H1 (cell line): ENCODE measurements around the gene POLA1. TPM values are rescaled to one million over a fixed set of nuclear protein-coding genes. Genes with fewer than 3 reads are reported as not detected.

ENCODE experiments used
- CTCF ChIA-PET: fragments of 300-600 bp; sonication (Branson Sonifier 250); formaldehyde crosslinking; loops from one replicate; lab custom pipeline; 2021; ENCODE audit not compliant: partially characterized antibody; lab: Charles Lee
- POLR2A ChIA-PET: fragments of 300-600 bp; sonication (Branson Sonifier 250); formaldehyde crosslinking; loops from one replicate; lab custom pipeline; 2021; ENCODE audit warnings: inconsistent platforms; ENCODE audit not compliant: partially characterized antibody; lab: Charles Lee
- DNase-seq, 2 experiments: peaks; one replicate each; pipeline versions ENCODE4 v3.0.0 to v3.0.0-alpha.2; 2010 to 2022; ENCODE audit warnings: low spot score in 2 of 2, low read depth in 1 of 2, mixed read lengths in 1 of 2
- FAIRE-seq: peaks from 2 replicates; lab custom pipeline; 2011; peaks lifted over from hg19 to GRCh38; lab: Jason Lieb, UNC
- H2AFZ ChIP-seq: 2 replicates; pipeline ENCODE4 v1.8.1; 2012; ENCODE audit warnings: low read length, inconsistent platforms
- H2AK5ac ChIP-seq: 2 replicates; pipeline ENCODE4 v1.6.1; 2013; ENCODE audit warnings: low read depth, low read length
- H2BK120ac ChIP-seq: replicated peaks from 2 replicates; pipeline ENCODE3; 2013; ENCODE audit warnings: low read depth, low read length, inconsistent platforms
- H2BK12ac ChIP-seq: 2 replicates; pipeline ENCODE4 v1.6.1; 2013; ENCODE audit warnings: low read depth, low read length
- H2BK15ac ChIP-seq: 2 replicates; pipeline ENCODE4 v1.6.1; 2013; ENCODE audit warnings: low read length
- H2BK20ac ChIP-seq: 2 replicates; pipeline ENCODE4 v1.6.1; 2013; ENCODE audit warnings: low read length
- H2BK5ac ChIP-seq: 2 replicates; pipeline ENCODE4 v1.6.1; 2013; ENCODE audit warnings: low read depth, low read length
- H3K14ac ChIP-seq: 2 replicates; pipeline ENCODE4 v1.6.1; 2013; ENCODE audit warnings: inconsistent platforms; ENCODE audit not compliant: insufficient read length
- H3K18ac ChIP-seq: 2 replicates; pipeline ENCODE4 v1.6.1; 2013; ENCODE audit warnings: low read length; ENCODE audit errors: extremely low read depth
- H3K23ac ChIP-seq: 2 replicates; pipeline ENCODE4 v1.6.1; 2013; ENCODE audit warnings: inconsistent platforms; ENCODE audit not compliant: insufficient read length
- H3K23me2 ChIP-seq: 2 replicates; pipeline ENCODE4 v1.6.1; 2013; ENCODE audit warnings: low read depth, low read length
- H3K27ac ChIP-seq: 2 replicates; pipeline ENCODE4 v1.6.1; 2011; ENCODE audit warnings: low read depth, low read length, inconsistent platforms
- H3K27me3 ChIP-seq, 4 experiments: replicated peaks in 1 of 4; 1 replicate in 1 of 4; 2 replicates in 3 of 4; pipeline versions ENCODE4 v1.6.1 to v1.8.1; 2011 to 2013; ENCODE audit warnings: low read length in 3 of 4, mild to moderate bottlenecking in 3 of 4, inconsistent platforms in 2 of 4, mixed read lengths in 2 of 4, moderate library complexity in 1 of 4; ENCODE audit not compliant: control insufficient read depth in 3 of 4, insufficient read depth in 3 of 4; ENCODE audit errors: extremely low read depth in 1 of 4
- H3K36me3 ChIP-seq, 4 experiments: 2 replicates each; pipeline versions ENCODE4 v1.6.1 to v1.8.1; 2011 to 2013; ENCODE audit warnings: mild to moderate bottlenecking in 4 of 4, low read length in 3 of 4, moderate library complexity in 2 of 4, control low read depth in 1 of 4, inconsistent platforms in 1 of 4; ENCODE audit not compliant: insufficient read depth in 4 of 4, control insufficient read depth in 2 of 4
- H3K4ac ChIP-seq: replicated peaks from 2 replicates; pipeline ENCODE3; 2013; ENCODE audit warnings: low read length, low read depth, mixed read lengths, inconsistent platforms; ENCODE audit not compliant: insufficient read length
- H3K4me1 ChIP-seq, 4 experiments: replicated peaks in 1 of 4; 1 replicate in 1 of 4; 2 replicates in 3 of 4; pipeline versions ENCODE4 v1.6.1 to v1.8.1; 2011 to 2013; ENCODE audit warnings: low read length in 3 of 4, inconsistent platforms in 2 of 4, mixed read lengths in 1 of 4; ENCODE audit not compliant: insufficient read depth in 4 of 4, control insufficient read depth in 3 of 4
- H3K4me2 ChIP-seq, 2 experiments: 2 replicates each; pipeline versions ENCODE4 v1.6.1 to v1.8.1; 2011 to 2013; ENCODE audit warnings: low read depth in 2 of 2, low read length in 2 of 2, control low read depth in 1 of 2, inconsistent platforms in 1 of 2, mild to moderate bottlenecking in 1 of 2; ENCODE audit not compliant: insufficient read depth in 1 of 2
- H3K4me3 ChIP-seq, 4 experiments: fragments of 200-600, 300-600 bp in 1 of 4; sonication (generic), shearing (Covaris generic), sonication (Bioruptor Twin) in 1 of 4; 2 replicates each; pipeline versions ENCODE4 v1.5.1 to v1.8.1; 2011 to 2016; ENCODE audit warnings: low read length in 4 of 4, low read depth in 3 of 4, control low read depth in 2 of 4, inconsistent platforms in 2 of 4, mild to moderate bottlenecking in 2 of 4, mixed read lengths in 1 of 4, moderate library complexity in 1 of 4; ENCODE audit not compliant: insufficient read depth in 2 of 4; ENCODE audit errors: extremely low read depth in 1 of 4
- H3K56ac ChIP-seq: replicated peaks from 2 replicates; pipeline ENCODE3; 2013; ENCODE audit warnings: low read depth, mild to moderate bottlenecking, mixed read lengths, low read length, inconsistent platforms; ENCODE audit not compliant: insufficient read length
- H3K79me1 ChIP-seq: 2 replicates; pipeline ENCODE4 v1.6.1; 2013; ENCODE audit warnings: low read depth, low read length, control low read depth
- H3K79me2 ChIP-seq, 2 experiments: 2 replicates each; pipeline versions ENCODE4 v1.6.1 to v1.8.1; 2012 to 2013; ENCODE audit warnings: low read length in 2 of 2, mild to moderate bottlenecking in 2 of 2, inconsistent platforms in 1 of 2; ENCODE audit not compliant: insufficient read depth in 2 of 2, control insufficient read depth in 1 of 2
- H3K9ac ChIP-seq, 4 experiments: replicated peaks in 1 of 4; 1 replicate in 1 of 4; 2 replicates in 3 of 4; pipeline versions ENCODE4 v1.6.1 to v1.8.1; 2011 to 2013; ENCODE audit warnings: low read depth in 3 of 4, low read length in 3 of 4, control low read depth in 2 of 4, mild to moderate bottlenecking in 2 of 4, moderate library complexity in 2 of 4, inconsistent platforms in 1 of 4; ENCODE audit errors: extremely low read depth in 1 of 4
- H3K9me3 ChIP-seq, 2 experiments: 2 replicates each; pipeline versions ENCODE4 v1.6.1 to v1.8.1; 2012 to 2013; ENCODE audit warnings: mild to moderate bottlenecking in 2 of 2, moderate library complexity in 2 of 2, control low read depth in 1 of 2, inconsistent platforms in 1 of 2, low read depth in 1 of 2, low read length in 1 of 2, mixed read lengths in 1 of 2; ENCODE audit not compliant: insufficient read depth in 2 of 2
- H4K20me1 ChIP-seq, 2 experiments: replicated peaks in 1 of 2; 2 replicates each; pipeline versions ENCODE3 to v1.8.1; 2011 to 2013; ENCODE audit warnings: inconsistent platforms in 2 of 2, low read length in 2 of 2, mild to moderate bottlenecking in 1 of 2; ENCODE audit not compliant: insufficient read depth in 2 of 2, control insufficient read depth in 1 of 2
- H4K5ac ChIP-seq: 2 replicates; pipeline ENCODE4 v1.6.1; 2013; ENCODE audit warnings: low read length, low read depth, mixed read lengths, inconsistent platforms; ENCODE audit not compliant: insufficient read length
- H4K8ac ChIP-seq: 2 replicates; pipeline ENCODE4 v1.8.0; 2013; ENCODE audit warnings: mild to moderate bottlenecking, moderate library complexity, low read length, inconsistent platforms; ENCODE audit not compliant: insufficient read depth; ENCODE audit errors: extremely low read depth
- H4K91ac ChIP-seq: replicated peaks from 2 replicates; pipeline ENCODE3; 2013; ENCODE audit warnings: low read length, mixed read lengths, inconsistent platforms; ENCODE audit not compliant: insufficient read length
- ASH2L ChIP-seq: fragments of 200-600, 300-600 bp; sonication (generic); IDR thresholded peaks from one replicate; pipeline ENCODE4 v1.7.1; 2017; ENCODE audit warnings: low read length
- BCL11A ChIP-seq, 2 experiments: IDR thresholded peaks; one replicate each; pipeline ENCODE4 v1.6.1; 2011; ENCODE audit warnings: low read depth in 2 of 2, low read length in 2 of 2, mild to moderate bottlenecking in 2 of 2
- BRCA1 ChIP-seq: IDR thresholded peaks from 2 replicates; pipeline ENCODE4 v1.6.1; 2012; ENCODE audit warnings: low read depth, low read length, improper control_type of control experiment
- EGR1 ChIP-seq: IDR thresholded peaks from 2 replicates; pipeline ENCODE4 v1.6.1; 2011; ENCODE audit warnings: low read depth, low read length, borderline replicate concordance
- EZH2 ChIP-seq: fragments of 200-600 bp; sonication (generic); IDR thresholded peaks from 2 replicates; pipeline ENCODE4 v1.7.1; 2012; ENCODE audit warnings: low read depth, mild to moderate bottlenecking, moderate library complexity, low read length, inconsistent platforms; ENCODE audit not compliant: severe bottlenecking
- FOSL1 ChIP-seq: IDR thresholded peaks from 2 replicates; pipeline ENCODE4 v1.6.1; 2011; ENCODE audit warnings: mild to moderate bottlenecking, low read depth, low read length, moderate library complexity; ENCODE audit not compliant: insufficient read depth
- JUND ChIP-seq: IDR thresholded peaks from 2 replicates; pipeline ENCODE4 v1.6.1; 2011; ENCODE audit warnings: mild to moderate bottlenecking, improper control_type of control experiment, low read length
- KDM4A ChIP-seq: IDR thresholded peaks from one replicate; pipeline ENCODE4 v1.7.1; 2012; ENCODE audit warnings: low read depth, mild to moderate bottlenecking, moderate library complexity, low read length, inconsistent platforms; ENCODE audit not compliant: severe bottlenecking
- KDM5A ChIP-seq: fragments of 200-600 bp; IDR thresholded peaks from 2 replicates; pipeline ENCODE4 v1.7.1; 2012; ENCODE audit warnings: mild to moderate bottlenecking, low read length, inconsistent platforms, mixed read lengths
- PHF8 ChIP-seq: fragments of 200-600 bp; sonication (generic); conservative IDR thresholded peaks from 2 replicates; pipeline ENCODE4 v1.7.1; 2012; ENCODE audit warnings: low read depth, mild to moderate bottlenecking, inconsistent platforms, low read length, moderate library complexity
- POLR2AphosphoS5 ChIP-seq: IDR thresholded peaks from 2 replicates; pipeline ENCODE4 v1.6.1; 2011; ENCODE audit warnings: low read depth, low read length
- RNF2 ChIP-seq: fragments of 200-900, 300-1000 bp; sonication (generic); IDR thresholded peaks from 2 replicates; pipeline ENCODE4 v1.7.1; 2016; ENCODE audit warnings: borderline replicate concordance, low read depth, mild to moderate bottlenecking, antibody characterized with exemption, low read length; ENCODE audit not compliant: poor library complexity, severe bottlenecking; ENCODE audit errors: missing control alignments
- SP1 ChIP-seq: IDR thresholded peaks from 2 replicates; pipeline ENCODE4 v1.6.1; 2011; ENCODE audit warnings: low read depth, low read length
- TAF7 ChIP-seq: optimal IDR thresholded peaks from 2 replicates; pipeline ENCODE3; 2011; ENCODE audit warnings: low read depth, mild to moderate bottlenecking, inconsistent platforms, low read length, moderate library complexity, borderline replicate concordance
- WGBS, 2 experiments: shearing (Covaris generic) in 1 of 2; methylation state at CpG; one replicate each; pipeline versions ENCODE4 v1.1.6 to v1.1.7; 2013 to 2015; ENCODE audit warnings: low lambda C conversion rate in 2 of 2, mixed read lengths in 2 of 2, inconsistent platforms in 1 of 2, low coverage in 1 of 2, missing lambda C conversion rate in 1 of 2; ENCODE audit not compliant: insufficient replicate concordance in 2 of 2, insufficient coverage in 1 of 2, insufficient read length in 1 of 2; ENCODE audit errors: extremely low coverage in 1 of 2, missing lambda C conversion rate in 1 of 2; 5-methylcytosine and 5-hydroxymethylcytosine counted together
- polyA plus RNA-seq, 7 experiments: library from polyadenylated mRNA; depleted of rRNA in 3 of 7; stranded (reverse) in 5 of 7; unstranded in 2 of 7; fragments of >200 nt in 5 of 7; fragments of 200-250 nt in 2 of 7; gene quantifications; 1 replicate in 5 of 7; 2 replicates in 1 of 7; 4 replicates in 1 of 7; pipeline versions ENCODE4 v1.2.1 to v1.2.3, GENCODE V29; 2011 to 2013; ENCODE audit warnings: missing spikeins in 2 of 7, mixed read lengths in 2 of 7
- total RNA-seq: library from RNA; stranded (reverse); fragmentation: NEBNext Ultra II Directional; extraction: Animal tissue kit (Norgen Biotek cat#: 25700); gene quantifications from 2 replicates; pipeline ENCODE4 v1.2.1, GENCODE V29; 2021
- TF ChIP-seq, protein P1 (sequence below): IDR thresholded peaks from 2 replicates; pipeline ENCODE4 v1.6.1; 2012; ENCODE audit warnings: inconsistent platforms

The POLA1 gene
- total and polyA plus RNA-seq, 2 of the 8 experiments (the other 6 are each of a cell fraction or from before 2014, with no cell fraction given): 5.6 to 34.9 TPM

DNA sequence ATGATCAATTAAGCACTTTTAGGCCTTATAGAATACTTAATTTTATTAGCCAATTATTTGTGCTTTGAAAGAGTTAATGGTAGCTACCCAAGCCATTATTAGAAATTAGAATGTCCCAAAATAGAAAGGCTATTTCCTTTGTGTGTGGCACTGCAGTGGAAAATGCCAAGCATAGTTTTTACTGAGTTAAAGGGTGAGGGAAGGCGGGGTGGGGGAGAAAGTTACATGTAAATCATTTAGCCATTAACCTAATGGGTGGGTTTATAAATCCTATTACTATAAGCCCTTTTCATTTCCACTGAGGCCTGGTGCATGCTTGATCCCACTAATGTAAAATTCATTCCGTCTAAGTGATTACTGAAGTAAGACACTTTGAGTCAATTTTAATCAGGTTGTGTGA is 105.8 kb downstream of the POLA1 start:
- no peak overlapping the region for H2BK12ac ChIP-seq
- peaks cover 0 to 2% of the 10 kb centered on the region in 2 experiments for H4K20me1 ChIP-seq
- H2BK15ac ChIP-seq: no peak overlapping the region
- H3K36me3 ChIP-seq: peaks cover 0 to 4% (median 1%) of the 10 kb centered on the region in 4 experiments; a peak in 2 of 8 replicates
- no peak overlapping the region for H3K56ac ChIP-seq
- H3K27ac ChIP-seq: no peak overlapping the region
- no peak overlapping the region for H2AFZ ChIP-seq
- POLR2A ChIA-PET: interaction anchor here (1.3 kb wide), 1 partner anchor 9 kb away, joined by 4 read pairs; no protein-coding TSS in a partner anchor
- CTCF ChIA-PET: no interaction called here
- H3K79me1 ChIP-seq: no peaks in the 10 kb centered on the region
- no peak overlapping the region for H4K8ac ChIP-seq
- no peak overlapping the region for H4K91ac ChIP-seq
- FAIRE-seq (no peak), DNase-seq (no peak)
- H3K18ac ChIP-seq: no peak overlapping the region
- H3K14ac ChIP-seq: no peak overlapping the region
- no peak overlapping the region for H2BK120ac ChIP-seq
- H3K4me2 ChIP-seq: no peak overlapping the region
- no peak overlapping the region for H2BK20ac ChIP-seq
- H4K5ac ChIP-seq: no peak overlapping the region
- no peaks in the 10 kb centered on the region for H3K9me3 ChIP-seq
- H3K9ac ChIP-seq: no peak overlapping the region
- no peak overlapping the region for H2BK5ac ChIP-seq
- 84% methylated on average over 2 of the region's 2 CpGs; no CpG with 5 or more reads in 1 of the 2 experiments for WGBS, 2 experiments
- no peaks in the 10 kb centered on the region for H3K4me1 ChIP-seq
- no peaks in the 10 kb centered on the region for H3K23me2 ChIP-seq
- H3K4ac ChIP-seq: no peak overlapping the region
- no peaks in the 10 kb centered on the region for H3K27me3 ChIP-seq
- no peak overlapping the region for H3K4me3 ChIP-seq
- H2AK5ac ChIP-seq: no peak overlapping the region
- no peak overlapping the region for H3K23ac ChIP-seq
- no peaks in the 10 kb centered on the region for H3K79me2 ChIP-seq
- no peak for TF ChIP-seq RNF2
- TF ChIP-seq BRCA1: no peak
- TF ChIP-seq POLR2AphosphoS5: no peak
- TF ChIP-seq SP1: no peak
- no peak for TF ChIP-seq JUND
- TF ChIP-seq KDM5A: no peak
- TF ChIP-seq ASH2L: no peak
- no peak for TF ChIP-seq FOSL1
- TF ChIP-seq, protein P1, sequence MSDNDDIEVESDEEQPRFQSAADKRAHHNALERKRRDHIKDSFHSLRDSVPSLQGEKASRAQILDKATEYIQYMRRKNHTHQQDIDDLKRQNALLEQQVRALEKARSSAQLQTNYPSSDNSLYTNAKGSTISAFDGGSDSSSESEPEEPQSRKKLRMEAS: no peak
- no peak for TF ChIP-seq BCL11A (IDR thresholded peaks at IDR 0.05; ENCODE audit: low read depth in 2 of 2, low read length in 2 of 2)
- TF ChIP-seq TAF7: no peak
- TF ChIP-seq EZH2: no peak
- no peak for TF ChIP-seq PHF8
- no peak for TF ChIP-seq KDM4A
- no peak for TF ChIP-seq EGR1
